Measurements from ENCODE around the gene ZFP64.

The ZFP64 gene

GRCh38 chr20:52127309-52127708 is 64.3 kb downstream of the ZFP64 start:
- no peaks in the 10 kb centered on the region for H3K27me3 ChIP-seq (replicated peaks; ENCODE audit: control insufficient read depth, insufficient read depth, low read length)
- DNase-seq (ENCODE audit: extremely low read depth, insufficient read length) = no peak
- no peak overlapping the region for H3K4me3 ChIP-seq (replicated peaks; ENCODE audit: low read depth, low read length)
- no peaks in the 10 kb centered on the region for H3K36me3 ChIP-seq (ENCODE audit: control insufficient read depth, insufficient read depth, low read length)
- TF ChIP-seq CTCF (IDR thresholded peaks at IDR 0.05; ENCODE audit: insufficient read depth, low read length, poor library complexity, severe bottlenecking) = no peak

- Histone ChIP-seq H3K27me3 (replicated peaks; ENCODE audit: control insufficient read depth, insufficient read depth, low read length) (no peaks in the 10 kb centered on the region), H3K36me3 (ENCODE audit: control insufficient read depth, insufficient read depth, low read length) (no peaks in the 10 kb centered on the region), H3K4me3 (replicated peaks; ENCODE audit: low read depth, low read length) (no peak overlapping the region)
- DNase-seq (ENCODE audit: extremely low read depth, insufficient read length) = no peak
- no peak for TF ChIP-seq CTCF (IDR thresholded peaks at IDR 0.05; ENCODE audit: insufficient read depth, low read length, poor library complexity, severe bottlenecking)
Observed at GRCh38 chr20:52124821-52125220, 66.8 kb downstream of the ZFP64 start.

GRCh38 chr20:52118696-52119095 is 72.9 kb downstream of the ZFP64 start:
- DNase-seq (ENCODE audit: extremely low read depth, insufficient read length) = no peak
- no peak for TF ChIP-seq CTCF (IDR thresholded peaks at IDR 0.05; ENCODE audit: insufficient read depth, low read length, poor library complexity, severe bottlenecking)
- no peak overlapping the region for H3K4me3 ChIP-seq (replicated peaks; ENCODE audit: low read depth, low read length)

GRCh38 chr20:52118016-52118623 is 73.5 kb downstream of the ZFP64 start:
- Histone ChIP-seq H3K27me3 (replicated peaks; ENCODE audit: control insufficient read depth, insufficient read depth, low read length) (no peaks in the 10 kb centered on the region), H3K36me3 (ENCODE audit: control insufficient read depth, insufficient read depth, low read length) (no peaks in the 10 kb centered on the region), H3K4me3 (replicated peaks; ENCODE audit: low read depth, low read length) (no peak overlapping the region)
- no peak for TF ChIP-seq CTCF (IDR thresholded peaks at IDR 0.05; ENCODE audit: insufficient read depth, low read length, poor library complexity, severe bottlenecking)
- no peak for DNase-seq (ENCODE audit: extremely low read depth, insufficient read length)

More at GRCh38 chr20:52118696-52119095, 72.9 kb downstream of the ZFP64 start:
- Histone ChIP-seq H3K36me3 (ENCODE audit: control insufficient read depth, insufficient read depth, low read length) (no peaks in the 10 kb centered on the region), H3K27me3 (replicated peaks; ENCODE audit: control insufficient read depth, insufficient read depth, low read length) (no peaks in the 10 kb centered on the region)

- no peak for TF ChIP-seq CTCF (IDR thresholded peaks at IDR 0.05; ENCODE audit: insufficient read depth, low read length, poor library complexity, severe bottlenecking)
Observed at GRCh38 chr20:52110456-52110855, 81.1 kb downstream of the ZFP64 start.

More at GRCh38 chr20:52110456-52110855, 81.1 kb downstream of the ZFP64 start:
- H3K36me3 ChIP-seq (ENCODE audit: control insufficient read depth, insufficient read depth, low read length) = no peaks in the 10 kb centered on the region
- no peaks in the 10 kb centered on the region for H3K27me3 ChIP-seq (replicated peaks; ENCODE audit: control insufficient read depth, insufficient read depth, low read length)
- no peak overlapping the region for H3K4me3 ChIP-seq (replicated peaks; ENCODE audit: low read depth, low read length)
- DNase-seq (ENCODE audit: extremely low read depth, insufficient read length) = no peak

All from GM06990 (cell line).